Left ventricle myocardium superior (tissue), 1 donor: ENCODE data around the gene ADAMTS7. TPM values are rescaled to one million over a fixed set of nuclear protein-coding genes. Genes with fewer than 3 reads are reported as not detected.
"Not testable (repeated sequence)": the region's sequence is repeated elsewhere in the genome, so short reads cannot be mapped to it uniquely, and the experiment has no call there.

ENCODE experiments used
- ATAC-seq: fragments of 200-7000 bp; cut with Tn5 transposase; one replicate; pipeline ENCODE4 v1.9.1; 2020; ENCODE audit warnings: mild to moderate bottlenecking, moderate library complexity
- DNase-seq: peaks from one replicate; pipeline ENCODE4 v3.0.0-alpha.2; 2020
- intact Hi-C: fragments of 100-400 bp; cut with micrococcal nuclease; formaldehyde crosslinking; loops from one replicate; pipeline ENCODE4 v1.11.0; 2022
- total RNA-seq: library from RNA; stranded (reverse); fragmentation: NEBNext Ultra II Directional; extraction: Animal tissue kit (Norgen Biotek cat#: 25700); gene quantifications from one replicate; pipeline ENCODE4 v1.2.1, GENCODE V29; 2021
- donor health status: DM: no; HTN: yes; CAD: no; lungs with severe emphysema.

ADAMTS7 gene
- total RNA-seq, 1 donor from 2014 or later = 37.9 TPM

- DNase-seq = peak; percentile 35
- ATAC-seq, intact Hi-C loops: not testable (repeated sequence)
Observed at GRCh38 chr15:78759361-78759998, 51.8 kb downstream of the ADAMTS7 start.

- peak; percentile 41 for DNase-seq
- ATAC-seq, intact Hi-C loops: not testable (repeated sequence)
Observed at GRCh38 chr15:78758486-78759200, 52.6 kb downstream of the ADAMTS7 start.

- ATAC-seq, DNase-seq, intact Hi-C loops: not testable (repeated sequence)
Observed at GRCh38 chr15:78758084-78758483, 53.2 kb downstream of the ADAMTS7 start.

- intact Hi-C loops = no loop called here
Observed at GRCh38 chr15:78757636-78757905, 53.7 kb downstream of the ADAMTS7 start.

GRCh38 chr15:78756781-78757635 lies 54.3 kb downstream of the ADAMTS7 start:
- DNase-seq (peak; percentile 89), ATAC-seq (peak; percentile 43)
- intact Hi-C loops = not testable (repeated sequence)

More at GRCh38 chr15:78757636-78757905, 53.7 kb downstream of the ADAMTS7 start:
- ATAC-seq = no peak
- no peak for DNase-seq

- peak; percentile 79 for DNase-seq
- ATAC-seq = peak; percentile 52
- intact Hi-C loops = not testable (repeated sequence)
Observed at GRCh38 chr15:78755900-78756591, 55.2 kb downstream of the ADAMTS7 start.

GRCh38 chr15:78754637-78755280 lies 56.5 kb downstream of the ADAMTS7 start:
- ATAC-seq, intact Hi-C loops: not testable (repeated sequence)
- peak; percentile 21 for DNase-seq

- peak; percentile 19 for DNase-seq
- intact Hi-C loops, ATAC-seq: not testable (repeated sequence)
Observed at GRCh38 chr15:78753751-78754535, 57.3 kb downstream of the ADAMTS7 start.

GRCh38 chr15:78753359-78753659 lies 58.0 kb downstream of the ADAMTS7 start:
- peak; percentile 19 for DNase-seq
- intact Hi-C loops, ATAC-seq: not testable (repeated sequence)

- ATAC-seq (peak; percentile 48), DNase-seq (peak; percentile 72)
- intact Hi-C loops = no loop called here
Observed at GRCh38 chr15:78752492-78753358, 58.5 kb downstream of the ADAMTS7 start.

GRCh38 chr15:78751602-78751979 lies 59.7 kb downstream of the ADAMTS7 start:
- peak; percentile 19 for DNase-seq
- intact Hi-C loops = no loop called here
- ATAC-seq = no peak

- intact Hi-C loops = not testable (repeated sequence)
- DNase-seq (peak; percentile 94), ATAC-seq (peak; percentile 90)
Observed at GRCh38 chr15:78750974-78751601, 60.2 kb downstream of the ADAMTS7 start.

GRCh38 chr15:78750566-78750965 lies 60.7 kb downstream of the ADAMTS7 start:
- no peak for DNase-seq
- ATAC-seq = peak; percentile 69
- intact Hi-C loops = no loop called here

- intact Hi-C loops = no loop called here
- DNase-seq (no peak), ATAC-seq (no peak)
Observed at GRCh38 chr15:78749831-78750230, 61.4 kb downstream of the ADAMTS7 start.

GRCh38 chr15:78747877-78748276 lies 63.4 kb downstream of the ADAMTS7 start:
- DNase-seq, ATAC-seq, intact Hi-C loops: not testable (repeated sequence)

GRCh38 chr15:78741674-78742073 lies 69.6 kb downstream of the ADAMTS7 start:
- DNase-seq, ATAC-seq, intact Hi-C loops: not testable (repeated sequence)

- intact Hi-C loops = no loop called here
- ATAC-seq (no peak), DNase-seq (no peak)
Observed at GRCh38 chr15:78740904-78741274, 70.4 kb downstream of the ADAMTS7 start.
